ENCODE measurements around the gene EID2. TPM values are rescaled to one million over a fixed set of nuclear protein-coding genes. Genes with fewer than 3 reads are reported as not detected.

EID2 gene
- polyA plus RNA-seq, 1 of the 3 experiments (the other 2 are of a cell fraction), result 14.1 TPM

DNA sequence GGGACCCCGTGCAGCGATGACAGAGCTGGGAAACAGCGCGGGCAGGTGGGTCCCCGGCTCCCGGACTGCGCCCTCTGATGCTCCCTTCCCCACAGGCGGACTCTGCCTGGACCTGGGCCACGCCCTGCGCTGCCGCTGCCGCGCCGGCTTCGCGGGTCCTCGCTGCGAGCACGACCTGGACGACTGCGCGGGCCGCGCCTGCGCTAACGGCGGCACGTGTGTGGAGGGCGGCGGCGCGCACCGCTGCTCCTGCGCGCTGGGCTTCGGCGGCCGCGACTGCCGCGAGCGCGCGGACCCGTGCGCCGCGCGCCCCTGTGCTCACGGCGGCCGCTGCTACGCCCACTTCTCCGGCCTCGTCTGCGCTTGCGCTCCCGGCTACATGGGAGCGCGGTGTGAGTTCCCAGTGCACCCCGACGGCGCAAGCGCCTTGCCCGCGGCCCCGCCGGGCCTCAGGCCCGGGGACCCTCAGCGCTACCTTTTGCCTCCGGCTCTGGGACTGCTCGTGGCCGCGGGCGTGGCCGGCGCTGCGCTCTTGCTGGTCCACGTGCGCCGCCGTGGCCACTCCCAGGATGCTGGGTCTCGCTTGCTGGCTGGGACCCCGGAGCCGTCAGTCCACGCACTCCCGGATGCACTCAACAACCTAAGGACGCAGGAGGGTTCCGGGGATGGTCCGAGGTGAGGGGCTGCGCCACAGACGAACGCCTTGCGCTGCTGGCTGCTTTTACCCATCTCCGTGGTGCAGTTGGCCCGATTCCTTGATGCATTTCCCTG, 32.8 kb downstream of the EID2 start:
- H3K27me3 ChIP-seq (ENCODE audit: insufficient read depth), result no peaks in the 10 kb centered on the region
- H3K4me1 ChIP-seq (ENCODE audit: control insufficient read depth in 1 of 2, insufficient read depth in 2 of 2, low read depth in 1 of 2, low read length in 1 of 2), result peaks cover 0 to 5% of the 10 kb centered on the region in 2 experiments; a peak in 1 of 4 replicates
- ChIA-PET CTCF (interaction anchor here (0.9 to 3.0 kb wide), 4 partner anchors 8 to 26 kb away, joined by 3 to 19 read pairs (median 4); partner anchors contain the start of genes DLL3, EID2B and SELENOV), POLR2A (interaction anchor here (1.3 kb wide), 1 partner anchor 71 kb away, joined by 6 read pairs; the partner anchor contains the start of gene RPS16)
- no peaks in the 10 kb centered on the region for H3K79me2 ChIP-seq (ENCODE audit: insufficient read depth)
- WGBS (ENCODE audit: low lambda C conversion rate), result 18% methylated on average over 20 of the region's 96 CpGs
- H3K9me3 ChIP-seq, result no peaks in the 10 kb centered on the region
- H3K9me2 ChIP-seq, result no peaks in the 10 kb centered on the region
- peak overlapping the region in 1 of 2 experiments; percentile 5; a peak in 1 of 4 replicates for H3K27ac ChIP-seq (ENCODE audit: low read depth in 2 of 2, low read length in 1 of 2)
- no peaks in the 10 kb centered on the region for H3K36me3 ChIP-seq (replicated peaks in 1 of 2; ENCODE audit: control insufficient read depth in 1 of 2, insufficient read depth in 2 of 2, low read length in 1 of 2)
- H3K4me2 ChIP-seq, result peak overlapping the region; percentile 83
- peak overlapping the region; percentile 53 for H3K9ac ChIP-seq
- peak; percentile 96 for DNase-seq
- H3F3A ChIP-seq (replicated peaks; ENCODE audit: insufficient read depth), result no peaks in the 10 kb centered on the region
- H2AFZ ChIP-seq (ENCODE audit: low read depth), result peak overlapping the region; percentile 84
- peak overlapping the region; percentile 64 to 76 for H3K4me3 ChIP-seq (ENCODE audit: low read depth in 2 of 2, low read length in 1 of 2)
- H4K20me1 ChIP-seq (ENCODE audit: insufficient read depth), result no peaks in the 10 kb centered on the region
- TF ChIP-seq, protein P1, sequence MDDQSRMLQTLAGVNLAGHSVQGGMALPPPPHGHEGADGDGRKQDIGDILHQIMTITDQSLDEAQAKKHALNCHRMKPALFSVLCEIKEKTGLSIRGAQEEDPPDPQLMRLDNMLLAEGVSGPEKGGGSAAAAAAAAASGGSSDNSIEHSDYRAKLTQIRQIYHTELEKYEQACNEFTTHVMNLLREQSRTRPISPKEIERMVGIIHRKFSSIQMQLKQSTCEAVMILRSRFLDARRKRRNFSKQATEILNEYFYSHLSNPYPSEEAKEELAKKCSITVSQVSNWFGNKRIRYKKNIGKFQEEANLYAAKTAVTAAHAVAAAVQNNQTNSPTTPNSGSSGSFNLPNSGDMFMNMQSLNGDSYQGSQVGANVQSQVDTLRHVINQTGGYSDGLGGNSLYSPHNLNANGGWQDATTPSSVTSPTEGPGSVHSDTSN (IDR thresholded peaks at IDR 0.05), result no peak; the same call in 1 of the 2 replicates
- TF ChIP-seq, protein P2, sequence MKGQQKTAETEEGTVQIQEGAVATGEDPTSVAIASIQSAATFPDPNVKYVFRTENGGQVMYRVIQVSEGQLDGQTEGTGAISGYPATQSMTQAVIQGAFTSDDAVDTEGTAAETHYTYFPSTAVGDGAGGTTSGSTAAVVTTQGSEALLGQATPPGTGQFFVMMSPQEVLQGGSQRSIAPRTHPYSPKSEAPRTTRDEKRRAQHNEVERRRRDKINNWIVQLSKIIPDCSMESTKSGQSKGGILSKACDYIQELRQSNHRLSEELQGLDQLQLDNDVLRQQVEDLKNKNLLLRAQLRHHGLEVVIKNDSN (IDR thresholded peaks at IDR 0.05; ENCODE audit: borderline replicate concordance, low read depth), result peak; percentile 41
- TF ChIP-seq, protein P3, sequence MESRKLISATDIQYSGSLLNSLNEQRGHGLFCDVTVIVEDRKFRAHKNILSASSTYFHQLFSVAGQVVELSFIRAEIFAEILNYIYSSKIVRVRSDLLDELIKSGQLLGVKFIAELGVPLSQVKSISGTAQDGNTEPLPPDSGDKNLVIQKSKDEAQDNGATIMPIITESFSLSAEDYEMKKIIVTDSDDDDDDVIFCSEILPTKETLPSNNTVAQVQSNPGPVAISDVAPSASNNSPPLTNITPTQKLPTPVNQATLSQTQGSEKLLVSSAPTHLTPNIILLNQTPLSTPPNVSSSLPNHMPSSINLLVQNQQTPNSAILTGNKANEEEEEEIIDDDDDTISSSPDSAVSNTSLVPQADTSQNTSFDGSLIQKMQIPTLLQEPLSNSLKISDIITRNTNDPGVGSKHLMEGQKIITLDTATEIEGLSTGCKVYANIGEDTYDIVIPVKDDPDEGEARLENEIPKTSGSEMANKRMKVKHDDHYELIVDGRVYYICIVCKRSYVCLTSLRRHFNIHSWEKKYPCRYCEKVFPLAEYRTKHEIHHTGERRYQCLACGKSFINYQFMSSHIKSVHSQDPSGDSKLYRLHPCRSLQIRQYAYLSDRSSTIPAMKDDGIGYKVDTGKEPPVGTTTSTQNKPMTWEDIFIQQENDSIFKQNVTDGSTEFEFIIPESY (IDR thresholded peaks at IDR 0.05; ENCODE audit: borderline replicate concordance, low read depth), result no peak
- TF ChIP-seq, protein P4, sequence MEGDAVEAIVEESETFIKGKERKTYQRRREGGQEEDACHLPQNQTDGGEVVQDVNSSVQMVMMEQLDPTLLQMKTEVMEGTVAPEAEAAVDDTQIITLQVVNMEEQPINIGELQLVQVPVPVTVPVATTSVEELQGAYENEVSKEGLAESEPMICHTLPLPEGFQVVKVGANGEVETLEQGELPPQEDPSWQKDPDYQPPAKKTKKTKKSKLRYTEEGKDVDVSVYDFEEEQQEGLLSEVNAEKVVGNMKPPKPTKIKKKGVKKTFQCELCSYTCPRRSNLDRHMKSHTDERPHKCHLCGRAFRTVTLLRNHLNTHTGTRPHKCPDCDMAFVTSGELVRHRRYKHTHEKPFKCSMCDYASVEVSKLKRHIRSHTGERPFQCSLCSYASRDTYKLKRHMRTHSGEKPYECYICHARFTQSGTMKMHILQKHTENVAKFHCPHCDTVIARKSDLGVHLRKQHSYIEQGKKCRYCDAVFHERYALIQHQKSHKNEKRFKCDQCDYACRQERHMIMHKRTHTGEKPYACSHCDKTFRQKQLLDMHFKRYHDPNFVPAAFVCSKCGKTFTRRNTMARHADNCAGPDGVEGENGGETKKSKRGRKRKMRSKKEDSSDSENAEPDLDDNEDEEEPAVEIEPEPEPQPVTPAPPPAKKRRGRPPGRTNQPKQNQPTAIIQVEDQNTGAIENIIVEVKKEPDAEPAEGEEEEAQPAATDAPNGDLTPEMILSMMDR (IDR thresholded peaks at IDR 0.05), result no peak
- TF ChIP-seq, protein P5, sequence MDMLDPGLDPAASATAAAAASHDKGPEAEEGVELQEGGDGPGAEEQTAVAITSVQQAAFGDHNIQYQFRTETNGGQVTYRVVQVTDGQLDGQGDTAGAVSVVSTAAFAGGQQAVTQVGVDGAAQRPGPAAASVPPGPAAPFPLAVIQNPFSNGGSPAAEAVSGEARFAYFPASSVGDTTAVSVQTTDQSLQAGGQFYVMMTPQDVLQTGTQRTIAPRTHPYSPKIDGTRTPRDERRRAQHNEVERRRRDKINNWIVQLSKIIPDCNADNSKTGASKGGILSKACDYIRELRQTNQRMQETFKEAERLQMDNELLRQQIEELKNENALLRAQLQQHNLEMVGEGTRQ (IDR thresholded peaks at IDR 0.05; ENCODE audit: borderline replicate concordance, low read depth, low read length), result peak; percentile 23; the same call in 1 of the 2 replicates
- peak; percentile 52; the same call in 1 of the 2 replicates for TF ChIP-seq POLR2AphosphoS5 (IDR thresholded peaks at IDR 0.05; ENCODE audit: low read depth, low read length)
- no peak for TF ChIP-seq SMC3 (IDR thresholded peaks at IDR 0.05; ENCODE audit: low read depth, low read length)
- TF ChIP-seq EP300 (IDR thresholded peaks at IDR 0.05; ENCODE audit: borderline replicate concordance in 1 of 2, low read depth in 1 of 2, low read length in 1 of 2), result no peak
- peak; percentile 21; the same call in 1 of the 2 replicates for TF ChIP-seq SIN3A (IDR thresholded peaks at IDR 0.05; ENCODE audit: borderline replicate concordance, low read depth, low read length)
- TF ChIP-seq TEAD4 (IDR thresholded peaks at IDR 0.05; ENCODE audit: borderline replicate concordance, insufficient read depth), result no peak
- TF ChIP-seq JUND (IDR thresholded peaks at IDR 0.05), result no peak
- no peak for TF ChIP-seq GABPA (IDR thresholded peaks at IDR 0.05; ENCODE audit: low read depth)
- no peak for TF ChIP-seq RFX5 (IDR thresholded peaks at IDR 0.05; ENCODE audit: low read length)
- TF ChIP-seq RCOR1 (IDR thresholded peaks at IDR 0.05; ENCODE audit: low read length), result 0 out of 2 replicates have a peak, but pooled peaks have one; percentile 5
- TF ChIP-seq TCF12 (IDR thresholded peaks at IDR 0.05), result no peak
- TF ChIP-seq CHD2 (IDR thresholded peaks at IDR 0.05; ENCODE audit: low read length, partially characterized antibody), result no peak
- peak; percentile 79 for TF ChIP-seq NRF1 (IDR thresholded peaks at IDR 0.05; ENCODE audit: low read depth, low read length)
- peak; percentile 81 for TF ChIP-seq MXI1 (IDR thresholded peaks at IDR 0.05; ENCODE audit: low read depth, low read length)
- TF ChIP-seq FOXJ3 (CRISPR knock-in tag; IDR thresholded peaks at IDR 0.05), result no peak
- TF ChIP-seq, protein P6, sequence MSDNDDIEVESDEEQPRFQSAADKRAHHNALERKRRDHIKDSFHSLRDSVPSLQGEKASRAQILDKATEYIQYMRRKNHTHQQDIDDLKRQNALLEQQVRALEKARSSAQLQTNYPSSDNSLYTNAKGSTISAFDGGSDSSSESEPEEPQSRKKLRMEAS (IDR thresholded peaks at IDR 0.05; ENCODE audit: low read depth), result peak; percentile 98
- no peak for TF ChIP-seq YY1 (IDR thresholded peaks at IDR 0.05; ENCODE audit: low read depth)
- no peak for TF ChIP-seq FOXM1 (IDR thresholded peaks at IDR 0.05; ENCODE audit: low read depth)
- no peak for TF ChIP-seq FOSL2 (IDR thresholded peaks at IDR 0.05; ENCODE audit: borderline replicate concordance, low read depth)
- TF ChIP-seq TAF1 (IDR thresholded peaks at IDR 0.05; ENCODE audit: borderline replicate concordance, low read depth, low read length), result peak; percentile 18; the same call in 1 of the 2 replicates
- no peak for TF ChIP-seq MEF2A (IDR thresholded peaks at IDR 0.05; ENCODE audit: borderline replicate concordance, low read depth)
